ENCODE data around the gene OR6K6. TPM values are rescaled to one million over a fixed set of nuclear protein-coding genes. Genes with fewer than 3 reads are reported as not detected.
A peak's percentile ranks its signal among the peaks of the same experiment; 100 is the strongest.

The OR6K6 gene
- total and polyA plus RNA-seq, 2 experiments from 2014 or later: not detected

- no peak for DNase-seq
- H3K36me3 ChIP-seq (ENCODE audit: low read depth): no peaks in the 10 kb centered on the region
- H3K4me1 ChIP-seq (ENCODE audit: insufficient read depth): no peaks in the 10 kb centered on the region
- H3K79me2 ChIP-seq (ENCODE audit: insufficient read depth): no peaks in the 10 kb centered on the region
- TF ChIP-seq EZH2phosphoT487 (IDR thresholded peaks at IDR 0.05; ENCODE audit: insufficient read depth, low read depth) (no peak), EZH2 (IDR thresholded peaks at IDR 0.05; ENCODE audit: insufficient read depth, poor library complexity, severe bottlenecking) (no peak)
- H4K20me1 ChIP-seq (ENCODE audit: insufficient read depth): no peaks in the 10 kb centered on the region
- no peaks in the 10 kb centered on the region for H3K9me2 ChIP-seq (ENCODE audit: insufficient read depth)
- no peak overlapping the region for H3K4me2 ChIP-seq (ENCODE audit: unreplicated experiment)
- in situ Hi-C loops (cut with MboI): no loop called here
- no peaks in the 10 kb centered on the region for H3K27me3 ChIP-seq (replicated peaks; ENCODE audit: insufficient read depth)
- no peak overlapping the region for H2AFZ ChIP-seq
- H3K27ac ChIP-seq: no peak overlapping the region
- H3F3A ChIP-seq (ENCODE audit: insufficient read depth): no peaks in the 10 kb centered on the region
- no peak overlapping the region for H3K4me3 ChIP-seq
- 26 to 30% methylated on average over 9 of the region's 9 CpGs for WGBS, 2 experiments (ENCODE audit: low coverage in 1 of 2, low lambda C conversion rate in 2 of 2, missing lambda C conversion rate in 2 of 2)
- no peak overlapping the region for H3K9ac ChIP-seq
- no peaks in the 10 kb centered on the region for H3K9me3 ChIP-seq (ENCODE audit: low read depth)
Observed at GRCh38 chr1:158752155-158752712, 2.3 kb upstream of the OR6K6 start.

- Histone ChIP-seq H3K9ac (no peak within 1 kb of the TSS), H3K27me3 (replicated peaks; ENCODE audit: insufficient read depth) (no peaks in the 10 kb centered on the region), H3K9me2 (ENCODE audit: insufficient read depth) (no peaks in the 10 kb centered on the region), H3K4me1 (ENCODE audit: insufficient read depth) (no peaks in the 10 kb centered on the region), H3K36me3 (ENCODE audit: low read depth) (no peaks in the 10 kb centered on the region), H3K79me2 (ENCODE audit: insufficient read depth) (no peaks in the 10 kb centered on the region), H3K4me3 (no peak within 1 kb of the TSS), H3K9me3 (ENCODE audit: low read depth) (no peaks in the 10 kb centered on the region), H3K4me2 (ENCODE audit: unreplicated experiment) (no peak within 1 kb of the TSS), H2AFZ (no peak within 1 kb of the TSS; the same call in 1 of the 2 replicates), H3K27ac (no peak within 1 kb of the TSS), H3F3A (ENCODE audit: insufficient read depth) (no peaks in the 10 kb centered on the region), H4K20me1 (ENCODE audit: insufficient read depth) (no peaks in the 10 kb centered on the region; the same call in 1 of the 2 replicates)
- in situ Hi-C loops (cut with MboI): no loop called here
- DNase-seq: no peak
- TF ChIP-seq EZH2phosphoT487 (IDR thresholded peaks at IDR 0.05; ENCODE audit: insufficient read depth, low read depth) (no peak), EZH2 (IDR thresholded peaks at IDR 0.05; ENCODE audit: insufficient read depth, poor library complexity, severe bottlenecking) (no peak)
- WGBS, 2 experiments (ENCODE audit: low coverage in 1 of 2, low lambda C conversion rate in 2 of 2, missing lambda C conversion rate in 2 of 2): 13 to 20% methylated on average over 6 of the region's 6 CpGs
Observed at GRCh38 chr1:158771950-158772866, 17.7 kb downstream of the OR6K6 start, which contains the start of gene OR6N1. Gene OR6N1, minus strand, starts transcription at chr1:158772195. Its CDS starts 5,513 bp downstream, at chr1:158766682.

GRCh38 chr1:158781104-158781503 is 26.6 kb downstream of the OR6K6 start, which contains the start of gene OR6N2:
Gene OR6N2, minus strand, starts transcription at chr1:158781204. Its CDS starts 3,569 bp downstream, at chr1:158777635.
- H3K27ac ChIP-seq: no peak within 1 kb of the TSS
- no peak within 1 kb of the TSS for H2AFZ ChIP-seq
- H3K4me1 ChIP-seq (ENCODE audit: insufficient read depth): no peaks in the 10 kb centered on the region
- H3K79me2 ChIP-seq (ENCODE audit: insufficient read depth): no peaks in the 10 kb centered on the region
- H3K36me3 ChIP-seq (ENCODE audit: low read depth): no peaks in the 10 kb centered on the region
- no peak for DNase-seq
- H3K9me3 ChIP-seq (ENCODE audit: low read depth): no peaks in the 10 kb centered on the region
- in situ Hi-C loops (cut with MboI): no loop called here
- TF ChIP-seq EZH2 (IDR thresholded peaks at IDR 0.05; ENCODE audit: insufficient read depth, poor library complexity, severe bottlenecking) (no peak), EZH2phosphoT487 (IDR thresholded peaks at IDR 0.05; ENCODE audit: insufficient read depth, low read depth) (no peak)
- no peak within 1 kb of the TSS for H3K9ac ChIP-seq
- H3K9me2 ChIP-seq (ENCODE audit: insufficient read depth): no peaks in the 10 kb centered on the region
- no peaks in the 10 kb centered on the region for H4K20me1 ChIP-seq (ENCODE audit: insufficient read depth)
- H3F3A ChIP-seq (ENCODE audit: insufficient read depth): no peaks in the 10 kb centered on the region
- no peak within 1 kb of the TSS for H3K4me2 ChIP-seq (ENCODE audit: unreplicated experiment)
- no peak within 1 kb of the TSS for H3K4me3 ChIP-seq
- H3K27me3 ChIP-seq (replicated peaks; ENCODE audit: insufficient read depth): no peaks in the 10 kb centered on the region

DNA sequence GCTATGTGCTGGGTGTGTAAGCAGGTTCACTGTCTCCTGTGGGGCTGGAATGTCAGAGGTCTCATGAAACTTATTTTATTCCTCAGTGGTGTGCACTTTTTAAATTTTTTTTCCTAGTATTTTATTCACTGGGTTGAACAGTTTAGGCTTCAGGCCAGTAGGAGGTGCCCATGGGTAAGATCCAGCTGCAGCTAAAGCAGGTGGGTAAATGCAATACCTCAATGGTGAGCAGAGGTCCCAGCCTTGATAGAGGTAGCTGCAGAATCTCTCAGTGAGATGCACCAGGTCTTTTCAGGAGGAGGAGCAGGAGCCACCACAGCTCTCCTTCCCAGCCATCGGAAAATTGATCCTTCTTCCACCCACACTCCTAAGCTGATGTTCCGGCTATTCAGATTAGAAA is 39.1 kb downstream of the OR6K6 start:
- no peak overlapping the region for H2AFZ ChIP-seq
- H3F3A ChIP-seq (ENCODE audit: insufficient read depth): no peaks in the 10 kb centered on the region
- in situ Hi-C loops (cut with MboI): no loop called here
- H3K9me2 ChIP-seq (ENCODE audit: insufficient read depth): no peaks in the 10 kb centered on the region
- H3K36me3 ChIP-seq (ENCODE audit: low read depth): no peaks in the 10 kb centered on the region
- WGBS, 2 experiments (ENCODE audit: low coverage in 1 of 2, low lambda C conversion rate in 2 of 2, missing lambda C conversion rate in 2 of 2): 57 to 59% methylated on average over 2 of the region's 2 CpGs
- H3K9ac ChIP-seq: no peak overlapping the region
- H3K4me3 ChIP-seq: no peak overlapping the region
- no peaks in the 10 kb centered on the region for H3K27me3 ChIP-seq (replicated peaks; ENCODE audit: insufficient read depth)
- no peaks in the 10 kb centered on the region for H3K9me3 ChIP-seq (ENCODE audit: low read depth)
- peak; percentile 8 for DNase-seq
- H3K27ac ChIP-seq: no peak overlapping the region
- H3K4me1 ChIP-seq (ENCODE audit: insufficient read depth): no peaks in the 10 kb centered on the region
- no peak for TF ChIP-seq EZH2 (IDR thresholded peaks at IDR 0.05; ENCODE audit: insufficient read depth, poor library complexity, severe bottlenecking)
- no peak for TF ChIP-seq EZH2phosphoT487 (IDR thresholded peaks at IDR 0.05; ENCODE audit: insufficient read depth, low read depth)
- no peak overlapping the region for H3K4me2 ChIP-seq (ENCODE audit: unreplicated experiment)
- no peaks in the 10 kb centered on the region for H3K79me2 ChIP-seq (ENCODE audit: insufficient read depth)
- no peaks in the 10 kb centered on the region for H4K20me1 ChIP-seq (ENCODE audit: insufficient read depth)
